ENCODE measurements around the gene GMDS. TPM values are rescaled to one million over a fixed set of nuclear protein-coding genes. Genes with fewer than 3 reads are reported as not detected.

Gene GMDS
- total RNA-seq, 6 experiments from 2014 or later: 13.2 to 18.0 (median 14.7) TPM

GRCh38 chr6:1709234-1709641 is 536.2 kb downstream of the GMDS start:
- H3K27ac Mint-ChIP-seq: no peak overlapping the region
- DNase-seq: no peak
- peaks cover 1% of the 10 kb centered on the region for H3K27me3 Mint-ChIP-seq (ENCODE audit: insufficient read depth)
- H3K36me3 Mint-ChIP-seq (ENCODE audit: low read depth): no peaks in the 10 kb centered on the region
- no peak overlapping the region for H3K4me3 Mint-ChIP-seq
- peaks cover 3% of the 10 kb centered on the region for H3K4me1 Mint-ChIP-seq (ENCODE audit: low read depth)
- TF ChIP-seq CTCF (IDR thresholded peaks at IDR 0.05): no peak
- no peaks in the 10 kb centered on the region for H3K9me3 Mint-ChIP-seq

GRCh38 chr6:1708820-1709219 is 536.6 kb downstream of the GMDS start:
- Mint-ChIP-seq H3K27ac (no peak overlapping the region), H3K4me3 (no peak overlapping the region), H3K9me3 (no peaks in the 10 kb centered on the region), H3K27me3 (ENCODE audit: insufficient read depth) (peaks cover 1% of the 10 kb centered on the region), H3K4me1 (ENCODE audit: low read depth) (peaks cover 7% of the 10 kb centered on the region), H3K36me3 (ENCODE audit: low read depth) (no peaks in the 10 kb centered on the region)
- DNase-seq: no peak
- TF ChIP-seq CTCF (IDR thresholded peaks at IDR 0.05): no peak

- TF ChIP-seq CTCF (IDR thresholded peaks at IDR 0.05): no peak
- Mint-ChIP-seq H3K4me3 (no peak overlapping the region), H3K27me3 (ENCODE audit: insufficient read depth) (peaks cover 1% of the 10 kb centered on the region), H3K27ac (no peak overlapping the region), H3K9me3 (no peaks in the 10 kb centered on the region), H3K36me3 (ENCODE audit: low read depth) (no peaks in the 10 kb centered on the region), H3K4me1 (ENCODE audit: low read depth) (peaks cover 13% of the 10 kb centered on the region)
- DNase-seq: no peak
Observed at GRCh38 chr6:1708122-1708521, 537.3 kb downstream of the GMDS start.

GRCh38 chr6:1705630-1706029 is 539.8 kb downstream of the GMDS start:
- TF ChIP-seq CTCF (IDR thresholded peaks at IDR 0.05): no peak
- Mint-ChIP-seq H3K36me3 (ENCODE audit: low read depth) (no peaks in the 10 kb centered on the region), H3K27ac (no peak overlapping the region), H3K9me3 (no peaks in the 10 kb centered on the region), H3K4me3 (no peak overlapping the region), H3K4me1 (ENCODE audit: low read depth) (peaks cover 38% of the 10 kb centered on the region), H3K27me3 (ENCODE audit: insufficient read depth) (no peaks in the 10 kb centered on the region; the same call in 1 of the 2 replicates)
- no peak for DNase-seq

GRCh38 chr6:1705183-1705582 is 540.2 kb downstream of the GMDS start:
- no peaks in the 10 kb centered on the region for H3K9me3 Mint-ChIP-seq

More at GRCh38 chr6:1705183-1705582, 540.2 kb downstream of the GMDS start:
- TF ChIP-seq CTCF (IDR thresholded peaks at IDR 0.05): no peak
- H3K36me3 Mint-ChIP-seq (ENCODE audit: low read depth): no peaks in the 10 kb centered on the region
- no peak overlapping the region for H3K27ac Mint-ChIP-seq
- DNase-seq: no peak
- H3K27me3 Mint-ChIP-seq (ENCODE audit: insufficient read depth): no peaks in the 10 kb centered on the region; the same call in 1 of the 2 replicates
- peaks cover 42% of the 10 kb centered on the region for H3K4me1 Mint-ChIP-seq (ENCODE audit: low read depth)
- no peak overlapping the region for H3K4me3 Mint-ChIP-seq
